Fibroblast of skin of right biceps (primary cell): ENCODE measurements around the gene CELSR2.

Experiments used
- DNase-seq: peaks from one replicate; pipeline ENCODE4 v3.0.0-alpha.2; 2013

Gene CELSR2

DNA sequence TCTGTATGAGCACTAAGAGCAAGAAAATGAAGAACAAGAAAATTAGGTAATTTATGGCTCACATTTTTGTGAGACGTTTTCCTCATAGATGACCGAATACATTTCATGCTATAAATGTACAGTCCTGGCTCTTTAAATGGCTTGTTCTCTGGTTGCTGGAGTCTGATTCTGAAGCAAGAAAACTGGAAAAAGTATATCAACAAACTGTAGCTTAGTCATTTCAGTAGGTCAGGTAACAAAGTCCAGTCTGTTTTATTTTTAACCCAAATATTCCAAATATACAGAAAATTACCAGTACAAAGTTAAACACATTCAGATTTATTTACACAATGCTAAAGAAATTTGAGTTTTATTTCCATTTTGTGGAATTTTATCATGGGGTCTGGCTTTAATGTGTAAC is 60.0 kb downstream of the CELSR2 start:
- DNase-seq, result no peak

DNA sequence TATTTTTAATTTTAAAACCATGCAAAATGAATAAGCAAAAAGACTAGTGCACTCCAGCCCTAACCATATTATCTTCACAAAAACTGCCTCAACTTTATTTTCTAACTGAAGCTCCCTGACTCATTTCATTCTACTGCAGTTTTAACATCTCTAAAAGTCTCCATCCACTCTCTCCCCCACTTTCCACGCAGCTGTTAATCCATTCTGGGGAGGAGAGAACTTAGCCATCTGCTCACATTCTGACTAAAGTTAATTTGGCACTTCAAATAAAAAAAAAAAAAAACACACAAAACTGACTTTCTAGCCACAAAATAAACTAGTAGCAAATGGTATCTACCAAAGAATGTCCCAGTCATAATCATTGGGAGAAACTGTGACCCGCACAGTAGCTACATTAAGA is 62.9 kb downstream of the CELSR2 start:
- DNase-seq, result no peak

DNA sequence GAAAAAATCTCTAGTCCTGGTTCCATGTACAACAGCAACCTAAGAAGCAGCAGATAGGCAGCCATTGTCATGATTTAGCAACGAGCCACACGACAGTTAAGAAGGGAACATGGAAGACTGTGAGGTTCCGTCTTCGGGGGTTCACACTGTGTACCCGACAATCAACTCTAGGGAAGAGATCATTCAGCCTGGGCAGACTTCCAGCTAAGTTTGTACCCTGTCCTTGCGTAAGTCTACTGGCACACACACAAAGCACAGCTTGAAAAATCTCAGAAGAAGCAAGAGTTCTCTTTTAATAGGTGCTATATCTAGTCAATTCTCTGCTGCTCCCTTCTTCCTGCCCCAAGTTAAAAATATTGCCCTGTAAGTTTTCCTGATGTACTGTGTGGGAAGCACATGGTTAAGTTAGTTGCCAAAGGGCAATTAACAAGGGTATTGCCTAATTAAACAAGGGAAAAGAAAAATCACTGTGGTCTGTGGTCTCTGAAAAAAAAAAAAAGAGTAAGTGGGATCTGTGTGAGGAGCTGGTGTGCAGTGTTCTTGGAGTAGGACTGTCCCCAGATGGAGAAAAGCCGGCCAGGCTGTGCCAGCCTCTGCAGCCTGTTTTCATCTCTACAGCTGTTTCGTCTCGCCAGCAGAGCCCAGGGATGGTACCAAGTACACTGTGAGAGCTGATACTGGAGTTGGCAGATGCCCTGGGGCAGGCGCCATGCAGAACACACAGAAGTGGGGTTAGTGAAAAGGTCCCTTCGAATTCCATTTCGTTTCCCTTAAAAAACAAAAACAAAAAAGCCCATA is 63.8 kb downstream of the CELSR2 start:
- peak; percentile 21 for DNase-seq

DNA sequence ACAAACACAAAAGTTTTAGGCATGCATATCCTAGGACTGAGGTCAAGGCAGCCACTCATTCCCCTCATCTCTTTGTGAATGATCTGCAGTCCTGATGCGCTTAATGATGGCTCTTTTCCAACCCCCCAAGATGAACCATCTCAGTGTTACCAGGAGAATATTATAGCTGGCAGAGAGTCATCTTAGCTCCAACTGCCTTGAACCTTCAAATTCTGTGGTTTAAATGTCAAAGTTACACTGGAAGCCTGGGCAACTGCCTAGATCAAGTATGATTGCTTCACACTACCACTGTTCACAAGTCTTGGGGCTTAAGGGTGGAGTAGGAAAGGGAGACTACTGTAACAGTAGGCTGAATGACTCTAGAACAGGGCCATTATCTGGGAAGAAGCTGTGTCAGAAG is 65.5 kb downstream of the CELSR2 start:
- DNase-seq, result peak; percentile 46

DNA sequence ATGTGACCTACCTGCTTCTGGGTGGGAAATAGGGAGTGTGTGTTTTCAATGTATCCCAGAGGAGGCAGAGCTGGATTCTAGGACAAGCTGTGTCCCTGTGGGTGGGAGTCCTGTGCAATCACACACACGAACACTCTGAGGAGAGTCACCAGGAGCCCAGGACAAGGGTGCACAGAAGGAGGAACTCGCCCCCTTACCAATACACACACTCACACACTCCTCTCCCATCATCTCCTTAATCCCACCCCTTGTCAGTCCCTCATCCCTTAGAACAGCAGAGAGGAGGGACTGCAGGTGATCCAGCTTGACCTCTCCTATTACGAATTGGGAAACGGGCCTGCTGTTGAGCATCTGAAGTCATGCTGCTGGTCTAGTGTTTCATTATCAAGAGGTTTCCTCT is 65.9 kb downstream of the CELSR2 start:
- DNase-seq, result no peak

DNA sequence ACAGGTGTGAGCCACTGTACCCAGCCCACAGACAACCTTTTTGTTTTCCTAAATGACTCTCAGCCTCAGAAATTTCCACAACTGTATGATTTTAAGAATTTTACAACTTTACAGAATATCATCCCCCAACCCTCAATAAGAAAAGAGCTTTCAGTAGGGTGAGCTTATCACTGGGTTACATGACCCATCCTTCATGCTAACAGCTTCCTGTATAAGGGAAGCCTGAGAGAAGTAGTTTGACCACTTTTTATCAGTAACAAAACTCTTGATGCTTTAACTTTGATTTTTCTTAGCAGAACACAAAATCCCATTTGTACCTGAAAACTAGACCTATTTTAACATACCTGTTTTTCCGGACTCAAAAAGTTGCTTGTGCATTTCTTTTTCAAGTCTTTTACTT is 67.2 kb downstream of the CELSR2 start:
- no peak for DNase-seq

DNA sequence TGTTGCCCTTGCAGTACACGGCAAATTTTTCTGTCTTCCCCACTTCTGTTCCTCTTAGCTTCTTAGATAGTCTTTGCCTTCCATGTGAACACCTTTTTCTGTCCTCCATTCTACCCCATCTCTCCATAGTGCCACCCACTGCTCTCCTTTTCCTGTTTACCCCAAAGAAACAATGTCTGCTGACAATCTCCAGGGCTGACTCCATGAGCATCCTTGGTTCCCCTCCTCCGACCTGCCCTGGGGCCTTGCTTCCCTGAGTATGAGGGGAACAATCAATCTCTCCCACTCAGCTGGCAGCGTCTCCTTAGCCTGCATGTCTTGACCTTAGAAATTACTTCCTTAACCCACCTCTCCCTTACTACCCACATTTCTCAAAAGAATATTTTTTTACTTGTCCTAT is 69.8 kb downstream of the CELSR2 start:
- no peak for DNase-seq

DNA sequence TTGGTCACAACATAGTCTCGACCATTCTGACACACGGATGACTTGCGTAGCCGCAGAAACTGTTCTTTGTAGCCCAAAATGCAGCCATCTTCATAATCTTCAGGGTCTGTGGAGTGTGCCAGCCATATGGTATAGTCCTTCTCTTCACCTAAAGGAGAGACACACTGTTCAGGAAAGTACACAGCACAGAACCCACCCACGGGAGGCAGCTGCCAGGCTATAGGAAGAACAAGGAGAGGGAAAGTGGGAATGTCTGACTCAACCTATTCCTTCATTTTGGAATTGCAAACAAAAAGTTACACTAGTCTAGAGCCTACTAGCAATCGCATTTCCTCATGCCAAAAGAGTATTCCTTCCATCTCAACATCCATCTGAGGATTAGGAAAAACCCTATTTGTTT is 73.6 kb downstream of the CELSR2 start:
- DNase-seq, result no peak
